HG03520 (cell line): ENCODE results near the gene SKI.

Experiments used
- ATAC-seq: cut with Tn5 transposase; IDR thresholded peaks from one replicate; pipeline ENCODE4 v1.9.1; 2021; ENCODE audit warnings: mild to moderate bottlenecking, moderate library complexity; ENCODE audit not compliant: unreplicated experiment

SKI gene

DNA sequence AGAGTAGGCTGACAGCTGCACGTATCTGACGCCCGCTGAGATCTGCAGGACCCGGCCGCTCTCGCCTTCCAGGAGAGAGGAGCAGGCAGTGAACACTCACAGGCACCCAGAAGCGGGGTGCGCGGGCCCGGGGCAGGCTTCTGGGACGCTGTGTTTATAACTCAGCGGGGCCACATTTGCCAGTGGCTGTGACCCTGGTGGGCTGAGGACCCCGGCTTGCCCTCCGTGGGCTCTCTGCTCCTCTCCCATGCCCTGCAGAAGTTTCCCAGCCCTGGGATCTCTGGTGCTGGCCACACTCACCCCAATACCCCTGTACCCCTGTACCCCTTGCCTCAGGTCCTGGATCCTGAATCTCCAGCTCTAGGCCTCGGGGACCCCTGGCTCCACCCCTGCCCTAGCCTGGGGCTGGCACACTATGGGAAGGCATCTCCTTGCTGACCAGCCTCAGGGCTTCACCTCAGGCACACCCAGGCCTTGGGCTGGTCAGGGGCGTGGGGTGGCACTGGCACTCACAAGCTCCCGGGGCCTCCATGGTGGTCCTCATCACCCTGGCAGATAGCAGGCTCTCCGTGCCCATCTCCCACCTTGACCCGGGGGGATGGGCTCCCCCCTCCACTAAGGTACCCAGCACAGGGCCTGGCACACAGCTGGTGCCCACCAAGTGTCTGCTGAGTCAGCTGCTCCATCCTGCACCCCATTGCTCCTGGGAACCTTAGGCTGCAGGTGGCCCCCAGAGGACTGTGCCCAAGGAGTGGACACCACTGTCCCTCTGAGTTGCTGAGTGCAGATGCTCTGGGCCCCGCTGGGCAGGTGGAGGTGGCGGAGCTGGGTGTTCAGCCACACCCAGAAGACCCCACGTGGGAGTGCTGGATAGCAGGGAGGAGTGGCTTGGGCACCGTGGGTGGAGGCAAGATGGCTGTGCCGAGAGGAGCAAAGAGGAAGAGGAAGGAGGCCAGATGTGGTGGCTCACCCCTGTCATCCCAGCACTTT lies 130.8 kb downstream of the SKI start:
- no peak for ATAC-seq
